Urothelium cell line (cell line): Measurements from ENCODE around the gene ALOXE3.
"Not testable (repeated sequence)": the region's sequence is repeated elsewhere in the genome, so short reads cannot be mapped to it uniquely, and the experiment has no call there.

Experiments
- DNase-seq: peaks from one replicate; pipeline ENCODE4 v3.0.0; 2011; ENCODE audit warnings: low spot score, mixed read lengths
- FAIRE-seq: peaks from 2 replicates; lab custom pipeline; 2011; peaks lifted over from hg19 to GRCh38; lab: Jason Lieb, UNC

Gene ALOXE3

DNA sequence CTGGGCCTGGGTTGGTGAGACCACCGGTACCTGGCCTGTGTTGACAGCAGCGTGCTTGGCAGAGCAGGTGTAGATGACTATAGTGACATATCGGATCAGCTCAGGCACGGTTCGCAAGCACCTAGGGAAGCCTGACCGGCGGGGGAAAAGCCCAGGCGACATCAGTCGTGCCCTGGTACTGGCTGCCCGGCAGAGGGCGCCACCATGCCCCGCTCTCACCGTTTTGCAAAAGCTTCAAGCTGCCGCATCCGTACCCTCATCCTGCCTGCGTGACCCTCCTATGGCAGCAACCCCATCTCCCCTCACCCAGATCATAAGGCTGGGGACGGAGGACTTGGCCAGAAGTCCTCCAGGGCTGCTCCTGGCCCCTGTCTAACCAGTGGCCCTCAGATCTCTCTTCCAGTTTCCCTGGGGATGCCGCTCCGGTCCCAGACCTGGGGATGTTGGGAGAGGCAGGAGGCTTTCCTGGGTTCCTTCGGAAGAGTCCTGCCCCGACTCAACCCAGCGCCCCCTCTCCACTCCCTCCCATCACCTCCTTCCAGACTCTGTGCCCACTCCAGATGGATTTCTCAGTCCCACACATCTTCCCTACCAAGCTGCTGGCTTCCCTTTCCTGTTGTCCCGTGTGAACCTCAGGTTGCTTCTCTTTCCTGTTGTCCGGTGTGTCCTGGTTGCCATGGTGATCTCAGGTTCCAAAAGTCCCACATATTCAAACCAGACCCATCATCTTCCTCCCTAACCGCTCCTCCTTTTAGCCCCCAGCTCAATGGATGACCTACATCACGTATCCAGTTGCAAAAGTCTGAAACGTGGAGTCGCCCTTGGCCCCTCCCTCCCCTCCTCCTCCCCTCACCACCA is 44.5 kb downstream of the ALOXE3 start:
- DNase-seq (peak; percentile 75), FAIRE-seq (no peak)

DNA sequence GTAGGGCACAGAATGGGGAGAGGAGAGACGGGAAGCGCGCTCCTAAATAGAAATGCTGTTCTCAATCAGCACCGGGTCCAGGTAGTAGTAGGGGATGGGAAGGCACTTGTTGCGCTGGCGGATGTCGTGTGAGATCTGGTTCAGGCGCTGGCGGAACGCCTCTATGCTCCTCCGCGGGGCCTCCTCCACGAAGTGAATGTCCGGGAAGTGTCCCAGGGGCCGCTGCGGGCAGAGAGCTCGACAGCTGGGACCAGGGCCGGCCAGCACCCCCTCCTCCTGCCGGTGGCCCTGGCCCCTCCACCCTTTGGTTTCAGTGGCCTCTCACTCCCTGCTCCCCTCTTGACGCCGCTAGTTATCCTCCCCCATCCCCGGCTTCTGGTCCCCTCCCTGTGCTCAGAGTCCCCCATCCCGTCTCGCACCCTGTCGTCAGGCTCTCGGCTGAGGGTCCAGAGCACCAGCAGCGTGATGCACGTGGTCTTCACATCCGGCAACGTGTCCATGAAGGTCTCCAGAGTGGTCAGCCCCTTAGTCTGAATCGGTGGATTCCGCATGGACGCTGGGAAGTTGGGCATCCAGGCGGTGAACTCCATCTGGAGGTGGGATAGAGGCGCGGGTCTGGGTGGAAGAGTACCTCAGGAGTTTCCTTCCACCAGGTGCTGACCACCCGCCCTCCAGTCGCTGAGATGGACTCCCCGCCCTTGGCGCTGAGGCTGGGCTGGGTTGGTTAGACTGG is 45.4 kb downstream of the ALOXE3 start:
- no peak for DNase-seq
- FAIRE-seq = no peak

DNA sequence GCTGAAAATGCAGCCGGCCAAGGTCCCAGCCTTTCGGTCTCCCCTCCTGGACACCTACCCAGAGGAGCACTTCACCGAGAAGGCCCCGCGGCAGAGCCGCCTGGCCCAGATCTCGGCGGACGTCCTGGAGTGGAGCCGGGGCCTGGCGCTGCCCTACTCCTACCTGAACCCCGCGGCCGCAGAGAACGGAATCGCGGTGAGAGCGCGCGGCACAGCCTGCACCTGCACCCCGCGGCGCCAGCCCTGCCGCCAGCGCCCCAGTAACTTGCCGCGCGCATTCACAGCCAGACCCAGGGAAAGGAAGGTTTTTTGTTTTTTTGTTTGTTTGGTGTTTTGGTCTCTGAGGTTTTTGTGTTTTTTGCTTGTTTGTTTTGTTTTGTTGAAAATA is 46.0 kb downstream of the ALOXE3 start:
- DNase-seq = no peak
- no peak for FAIRE-seq

GRCh38 chr17:8071496-8071895 is 46.8 kb downstream of the ALOXE3 start:
- FAIRE-seq = no peak

GRCh38 chr17:8069587-8069860 is 48.8 kb downstream of the ALOXE3 start:
- FAIRE-seq = no peak
- no peak for DNase-seq

More at GRCh38 chr17:8071496-8071895, 46.8 kb downstream of the ALOXE3 start:
- DNase-seq = no peak

GRCh38 chr17:8068736-8069586 is 49.4 kb downstream of the ALOXE3 start:
- no peak for DNase-seq
- FAIRE-seq = no peak

DNA sequence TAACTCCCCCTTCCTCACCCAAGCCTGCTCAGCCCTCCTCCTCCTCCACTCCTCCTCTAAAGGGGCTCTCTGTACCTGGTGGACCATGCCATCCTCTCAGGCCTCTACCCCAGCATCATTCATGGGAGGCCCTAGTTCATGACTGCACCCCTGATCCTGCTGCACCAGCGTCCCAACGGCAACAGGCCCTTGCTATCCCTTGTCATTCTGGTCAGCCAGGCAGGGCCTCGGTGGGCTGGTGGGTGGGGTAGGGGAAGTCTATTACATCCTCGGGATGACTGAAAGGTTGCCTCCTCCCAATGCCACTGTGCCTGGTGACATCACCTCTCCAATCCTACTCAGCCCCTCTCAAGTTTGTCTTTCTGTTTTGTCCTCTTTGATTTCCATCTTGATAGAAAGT is 50.5 kb downstream of the ALOXE3 start:
- DNase-seq (no peak), FAIRE-seq (no peak)

GRCh38 chr17:8066841-8067775 is 51.2 kb downstream of the ALOXE3 start:
- no peak for DNase-seq
- no peak for FAIRE-seq

DNA sequence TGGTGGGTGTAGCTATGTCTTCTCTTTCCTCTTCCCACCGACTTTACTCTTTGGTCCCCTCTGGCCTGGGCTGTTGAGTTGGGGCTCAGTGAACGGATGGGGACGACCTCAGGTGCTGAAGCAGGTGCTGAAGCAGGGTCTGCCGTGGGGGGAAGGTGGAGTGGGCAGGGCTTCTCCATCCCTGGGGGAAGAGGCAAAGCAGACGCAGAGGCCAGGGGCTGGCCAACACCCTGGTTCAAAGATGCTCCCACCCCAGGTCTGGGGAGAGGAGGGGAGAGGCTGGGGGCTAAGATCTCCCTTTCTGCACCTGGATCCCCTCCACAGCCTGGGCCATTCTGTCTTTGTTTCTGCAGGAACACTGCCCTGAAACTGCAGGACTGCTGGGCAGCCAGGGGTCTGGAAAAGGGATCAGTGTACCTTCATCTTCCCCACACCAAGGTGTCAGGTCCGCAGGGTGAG is 53.7 kb downstream of the ALOXE3 start:
- FAIRE-seq (no peak), DNase-seq (no peak)

DNA sequence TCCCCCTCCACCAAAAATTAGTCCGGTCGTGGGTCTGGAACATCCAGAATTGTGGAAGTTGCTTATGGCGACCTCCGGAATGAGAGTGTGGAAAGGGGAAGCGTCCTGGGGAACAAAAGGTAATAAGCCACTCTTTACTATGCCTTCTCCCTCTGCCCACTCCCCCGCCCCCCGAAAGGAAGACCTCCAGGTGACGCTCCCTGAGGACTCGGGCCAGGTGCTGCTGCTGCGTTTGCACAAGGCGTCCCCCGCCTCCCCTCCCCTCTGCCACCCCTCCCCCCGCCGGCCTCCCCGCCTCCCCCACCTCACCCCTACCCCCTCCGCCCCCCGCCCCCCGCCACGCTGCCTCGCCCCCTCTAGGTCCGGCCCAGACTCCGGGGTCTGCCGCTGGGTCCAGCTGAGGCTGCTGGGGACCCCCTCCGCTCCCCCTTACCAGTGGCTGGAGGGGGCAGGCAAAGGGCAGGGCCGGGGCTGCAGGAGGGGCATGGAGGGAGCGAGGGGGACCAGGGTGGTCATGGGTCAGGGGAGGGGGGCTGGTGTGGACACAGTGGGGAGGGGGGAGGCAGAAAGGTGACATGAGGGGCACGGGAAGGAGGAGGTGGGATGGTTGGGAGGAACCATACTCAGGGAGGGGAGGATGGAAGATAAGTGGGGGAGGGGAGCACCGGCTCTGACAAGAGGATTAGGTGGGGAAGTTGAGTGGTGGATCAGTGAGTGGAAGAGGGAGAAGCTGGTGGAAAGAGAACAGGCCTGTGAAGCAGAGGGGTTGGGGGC is 54.4 kb downstream of the ALOXE3 start:
- DNase-seq (no peak), FAIRE-seq (no peak)

GRCh38 chr17:8062807-8063483 is 55.4 kb downstream of the ALOXE3 start:
- DNase-seq (no peak), FAIRE-seq (no peak)

GRCh38 chr17:8062435-8062806 is 55.9 kb downstream of the ALOXE3 start:
- FAIRE-seq (no peak), DNase-seq (no peak)

DNA sequence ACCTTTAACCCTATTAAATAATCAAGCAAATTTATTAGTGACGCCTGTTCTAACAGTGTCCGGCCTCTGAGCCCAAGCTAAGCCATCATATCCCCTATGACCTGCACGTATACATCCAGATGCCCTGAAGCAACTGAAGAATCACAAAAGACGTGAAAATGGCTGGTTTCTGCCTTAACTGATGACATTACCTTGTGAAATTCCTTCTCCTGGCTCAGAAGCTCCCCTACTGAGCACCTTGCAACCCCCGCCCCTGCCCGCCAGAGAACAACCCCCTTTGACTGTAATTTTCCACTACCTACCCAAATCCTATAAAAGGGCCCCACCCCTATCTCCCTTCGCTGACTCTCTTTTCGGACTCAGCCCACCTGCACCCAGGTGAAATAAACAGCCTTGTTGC is 56.5 kb downstream of the ALOXE3 start:
- not testable (repeated sequence) for DNase-seq, FAIRE-seq

DNA sequence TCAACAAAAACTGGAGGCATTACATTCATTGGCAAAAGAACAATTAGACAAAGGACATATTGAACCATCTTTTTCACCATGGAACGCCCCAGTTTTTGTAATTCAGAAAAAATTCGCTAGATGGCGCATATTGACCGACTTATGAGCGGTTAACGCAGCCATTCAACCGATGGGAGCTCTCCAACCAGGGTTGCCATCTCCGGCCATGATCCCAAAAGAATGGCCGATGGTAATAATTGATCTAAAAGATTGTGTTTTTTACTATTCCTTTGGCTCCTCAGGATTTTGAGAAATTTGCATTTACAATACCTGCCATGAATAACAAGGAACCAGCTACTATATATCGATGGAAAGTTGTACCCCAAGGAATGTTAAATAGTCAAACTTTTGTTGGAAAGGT is 58.0 kb downstream of the ALOXE3 start:
- peak; percentile 62 for DNase-seq
- no peak for FAIRE-seq

- DNase-seq (no peak), FAIRE-seq (no peak)
Observed at GRCh38 chr17:8059131-8059530, 59.2 kb downstream of the ALOXE3 start.

GRCh38 chr17:8057691-8058114 is 60.6 kb downstream of the ALOXE3 start:
- DNase-seq (peak; percentile 73), FAIRE-seq (peak; percentile 30)

- no peak for FAIRE-seq
- DNase-seq = no peak
Observed at GRCh38 chr17:8056976-8057625, 61.2 kb downstream of the ALOXE3 start.

- FAIRE-seq (no peak), DNase-seq (no peak)
Observed at GRCh38 chr17:8056232-8056975, 61.9 kb downstream of the ALOXE3 start.
